ENCODE data around the gene FKBP3. TPM values are rescaled to one million over a fixed set of nuclear protein-coding genes. Genes with fewer than 3 reads are reported as not detected.
"Not testable (repeated sequence)": the region's sequence is repeated elsewhere in the genome, so short reads cannot be mapped to it uniquely, and the experiment has no call there.

The FKBP3 gene
- total and polyA plus RNA-seq, 2 of the 8 experiments (the other 6 are each of a cell fraction or from before 2014, with no cell fraction given) = 36.0 to 149 TPM

GRCh38 chr14:45080416-45080968 lies 53.8 kb downstream of the FKBP3 start:
- not testable (repeated sequence) for H4K8ac ChIP-seq (ENCODE audit: extremely low read depth, insufficient read depth, low read length); H3K27me3 ChIP-seq (replicated peaks in 1 of 4; ENCODE audit: control insufficient read depth in 3 of 4, extremely low read depth in 1 of 4, insufficient read depth in 3 of 4, low read length in 3 of 4); FAIRE-seq; H3K56ac ChIP-seq (replicated peaks; ENCODE audit: insufficient read length, low read depth, low read length); H3K4ac ChIP-seq (replicated peaks; ENCODE audit: insufficient read length, low read depth, low read length); H3K18ac ChIP-seq (ENCODE audit: extremely low read depth, low read length); H3K27ac ChIP-seq (ENCODE audit: low read depth, low read length); H2BK15ac ChIP-seq (ENCODE audit: low read length); H3K4me1 ChIP-seq (replicated peaks in 1 of 4; ENCODE audit: control insufficient read depth in 3 of 4, insufficient read depth in 4 of 4, low read length in 3 of 4); H3K4me3 ChIP-seq (ENCODE audit: extremely low read depth in 1 of 4, insufficient read depth in 2 of 4, low read depth in 3 of 4, low read length in 4 of 4); H4K91ac ChIP-seq (replicated peaks; ENCODE audit: insufficient read length, low read length); H2BK5ac ChIP-seq (ENCODE audit: low read depth, low read length); H3K23ac ChIP-seq (ENCODE audit: insufficient read length); H4K20me1 ChIP-seq (replicated peaks in 1 of 2; ENCODE audit: control insufficient read depth in 1 of 2, insufficient read depth in 2 of 2, low read length in 2 of 2); DNase-seq (ENCODE audit: low read depth in 1 of 2, low spot score in 2 of 2); H3K4me2 ChIP-seq (ENCODE audit: insufficient read depth in 1 of 2, low read depth in 2 of 2, low read length in 2 of 2); H3K23me2 ChIP-seq (ENCODE audit: low read depth, low read length); H3K9me3 ChIP-seq (ENCODE audit: insufficient read depth in 2 of 2, low read depth in 1 of 2, low read length in 1 of 2); H3K36me3 ChIP-seq (ENCODE audit: control insufficient read depth in 2 of 4, insufficient read depth in 4 of 4, low read length in 3 of 4); H2BK12ac ChIP-seq (ENCODE audit: low read depth, low read length); H4K5ac ChIP-seq (ENCODE audit: insufficient read length, low read depth, low read length); H2AK5ac ChIP-seq (ENCODE audit: low read depth, low read length); H3K9ac ChIP-seq (replicated peaks in 1 of 4; ENCODE audit: extremely low read depth in 1 of 4, low read depth in 3 of 4, low read length in 3 of 4); H2BK20ac ChIP-seq (ENCODE audit: low read length); H2BK120ac ChIP-seq (replicated peaks; ENCODE audit: low read depth, low read length); H2AFZ ChIP-seq (ENCODE audit: low read length); H3K14ac ChIP-seq (ENCODE audit: insufficient read length); H3K79me1 ChIP-seq (ENCODE audit: low read depth, low read length)
- H3K79me2 ChIP-seq (ENCODE audit: control insufficient read depth in 1 of 2, insufficient read depth in 2 of 2, low read length in 2 of 2) = peaks cover 9 to 16% of the 10 kb centered on the region in 2 experiments; a peak in 3 of 4 replicates
- POLR2A ChIA-PET (ENCODE audit: partially characterized antibody) = interaction anchor here (1.0 kb wide), 1 partner anchor 38 kb away, joined by 3 read pairs; no protein-coding TSS in a partner anchor
- CTCF ChIA-PET (ENCODE audit: partially characterized antibody) = interaction anchor here (0.7 kb wide), 1 partner anchor 162 kb away, joined by 3 read pairs; no protein-coding TSS in a partner anchor
- 97% methylated on average over 24 of the region's 40 CpGs; no CpG with 5 or more reads in 1 of the 2 experiments for WGBS, 2 experiments (ENCODE audit: extremely low coverage in 1 of 2, insufficient coverage in 1 of 2, insufficient read length in 1 of 2, insufficient replicate concordance in 2 of 2, low coverage in 1 of 2, low lambda C conversion rate in 2 of 2, missing lambda C conversion rate in 1 of 2)

Measured in H1 (cell line).